ENCODE results near the gene ABCC4.

Gene ABCC4

DNA sequence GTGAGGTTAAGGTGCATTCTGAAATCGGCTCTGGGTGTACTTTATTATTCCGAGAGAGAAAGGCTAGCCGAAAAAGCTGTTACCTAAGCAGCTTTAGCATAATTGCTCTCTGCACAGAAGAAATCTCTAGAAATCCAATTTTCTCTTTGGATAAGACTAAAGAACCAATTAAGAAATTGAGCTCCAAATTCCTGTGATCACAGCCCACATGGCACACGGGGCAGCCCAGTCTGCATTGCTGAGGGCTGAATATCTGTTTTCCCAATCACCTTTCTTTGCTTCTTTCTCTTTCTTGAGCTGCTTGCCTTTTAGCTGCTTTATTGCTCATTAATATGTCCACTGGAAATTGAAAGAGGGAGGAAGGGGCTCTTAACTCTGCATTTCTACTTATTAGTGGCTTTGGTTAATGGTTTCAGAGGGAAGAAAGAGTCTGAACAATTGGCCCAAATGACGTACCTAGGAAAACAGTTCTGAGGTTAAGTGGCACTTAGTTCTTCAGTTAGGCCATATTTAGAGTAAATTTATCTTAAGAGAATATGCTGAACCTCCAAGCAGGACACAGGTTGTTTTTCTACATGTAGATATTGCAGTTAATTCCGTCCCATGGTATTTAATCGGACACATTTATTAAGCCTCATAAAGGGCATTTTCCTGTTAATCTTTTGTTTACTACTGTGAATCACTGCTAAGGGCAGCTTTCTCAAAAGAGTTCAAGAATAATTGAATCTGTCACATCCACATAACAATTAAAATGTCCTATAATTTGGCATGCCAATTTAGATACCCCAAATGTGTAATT lies 265.7 kb downstream of the ABCC4 start:
- H3K4me3 ChIP-seq (ENCODE audit: low read depth, low read length): no peak overlapping the region
- TF ChIP-seq, protein P1, sequence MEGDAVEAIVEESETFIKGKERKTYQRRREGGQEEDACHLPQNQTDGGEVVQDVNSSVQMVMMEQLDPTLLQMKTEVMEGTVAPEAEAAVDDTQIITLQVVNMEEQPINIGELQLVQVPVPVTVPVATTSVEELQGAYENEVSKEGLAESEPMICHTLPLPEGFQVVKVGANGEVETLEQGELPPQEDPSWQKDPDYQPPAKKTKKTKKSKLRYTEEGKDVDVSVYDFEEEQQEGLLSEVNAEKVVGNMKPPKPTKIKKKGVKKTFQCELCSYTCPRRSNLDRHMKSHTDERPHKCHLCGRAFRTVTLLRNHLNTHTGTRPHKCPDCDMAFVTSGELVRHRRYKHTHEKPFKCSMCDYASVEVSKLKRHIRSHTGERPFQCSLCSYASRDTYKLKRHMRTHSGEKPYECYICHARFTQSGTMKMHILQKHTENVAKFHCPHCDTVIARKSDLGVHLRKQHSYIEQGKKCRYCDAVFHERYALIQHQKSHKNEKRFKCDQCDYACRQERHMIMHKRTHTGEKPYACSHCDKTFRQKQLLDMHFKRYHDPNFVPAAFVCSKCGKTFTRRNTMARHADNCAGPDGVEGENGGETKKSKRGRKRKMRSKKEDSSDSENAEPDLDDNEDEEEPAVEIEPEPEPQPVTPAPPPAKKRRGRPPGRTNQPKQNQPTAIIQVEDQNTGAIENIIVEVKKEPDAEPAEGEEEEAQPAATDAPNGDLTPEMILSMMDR (IDR thresholded peaks at IDR 0.05; ENCODE audit: borderline replicate concordance, insufficient read depth, low read depth, low read length): no peak

DNA sequence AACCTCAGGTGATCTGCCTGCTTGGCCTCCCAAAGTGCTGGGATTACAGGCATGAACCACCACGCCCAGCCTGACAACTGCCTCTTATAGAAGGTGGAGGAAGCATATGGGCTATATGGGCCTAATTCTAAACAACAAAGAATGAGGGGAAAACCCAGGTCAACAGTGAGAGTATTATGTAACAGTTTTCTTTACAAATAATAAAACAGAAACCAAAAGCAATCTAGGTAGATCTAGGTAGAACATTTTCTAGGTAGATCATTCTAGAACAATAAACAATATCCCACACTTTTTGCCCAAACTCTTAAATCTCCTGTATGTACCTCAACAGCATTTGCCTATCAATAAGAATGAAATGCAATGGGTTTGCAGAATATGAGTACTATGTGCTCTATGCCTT lies 267.4 kb downstream of the ABCC4 start:
- TF ChIP-seq, protein P1 (IDR thresholded peaks at IDR 0.05; ENCODE audit: borderline replicate concordance, insufficient read depth, low read depth, low read length): no peak
- no peak overlapping the region for H3K4me3 ChIP-seq (ENCODE audit: low read depth, low read length)

DNA sequence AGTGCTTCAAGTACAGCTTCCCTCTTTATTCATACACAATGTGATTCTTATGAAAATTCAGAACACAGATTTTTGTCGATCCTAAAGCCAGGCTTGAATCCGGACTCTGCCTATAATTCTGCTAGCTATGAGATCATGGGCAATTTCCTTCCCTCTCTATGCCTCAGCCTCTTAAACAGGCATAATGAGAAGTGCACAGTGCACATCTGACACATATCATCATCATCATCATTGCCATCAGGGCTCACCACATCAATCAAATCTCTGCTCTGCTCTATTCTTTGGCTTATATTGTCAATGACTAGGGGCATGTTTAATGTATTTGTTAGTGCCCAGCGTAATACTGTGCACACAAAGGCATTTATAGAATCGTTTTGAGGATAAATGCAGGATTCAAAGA lies 269.1 kb downstream of the ABCC4 start:
- TF ChIP-seq, protein P1 (IDR thresholded peaks at IDR 0.05; ENCODE audit: borderline replicate concordance, insufficient read depth, low read depth, low read length): no peak
- H3K4me3 ChIP-seq (ENCODE audit: low read depth, low read length): no peak overlapping the region

DNA sequence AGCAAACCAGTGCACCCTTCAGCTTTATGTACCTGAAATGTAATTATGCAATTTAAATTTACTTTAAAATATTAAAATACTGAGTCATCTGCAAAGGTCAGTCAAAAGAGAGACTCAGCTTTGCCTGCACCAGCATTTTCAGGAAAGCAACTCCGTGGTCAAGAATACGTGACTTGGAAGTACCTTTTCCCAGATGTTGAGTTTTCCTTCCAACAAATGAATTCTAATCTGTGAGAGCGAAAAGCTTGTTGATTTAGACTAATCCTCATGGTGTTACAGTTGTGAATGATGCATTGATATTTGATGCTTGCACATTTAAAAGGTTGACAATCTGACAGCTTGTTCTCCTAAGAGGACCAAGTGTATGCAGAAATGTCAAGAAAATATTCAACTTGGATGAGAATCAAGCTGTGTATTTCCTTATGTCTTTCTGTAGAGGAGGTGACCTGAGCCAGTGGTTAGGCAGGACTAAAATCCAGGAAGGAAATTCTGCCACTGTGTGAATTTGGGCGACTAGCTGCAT lies 270.4 kb downstream of the ABCC4 start:
- TF ChIP-seq, protein P1 (IDR thresholded peaks at IDR 0.05; ENCODE audit: borderline replicate concordance, insufficient read depth, low read depth, low read length): no peak
- H3K4me3 ChIP-seq (ENCODE audit: low read depth, low read length): no peak overlapping the region

DNA sequence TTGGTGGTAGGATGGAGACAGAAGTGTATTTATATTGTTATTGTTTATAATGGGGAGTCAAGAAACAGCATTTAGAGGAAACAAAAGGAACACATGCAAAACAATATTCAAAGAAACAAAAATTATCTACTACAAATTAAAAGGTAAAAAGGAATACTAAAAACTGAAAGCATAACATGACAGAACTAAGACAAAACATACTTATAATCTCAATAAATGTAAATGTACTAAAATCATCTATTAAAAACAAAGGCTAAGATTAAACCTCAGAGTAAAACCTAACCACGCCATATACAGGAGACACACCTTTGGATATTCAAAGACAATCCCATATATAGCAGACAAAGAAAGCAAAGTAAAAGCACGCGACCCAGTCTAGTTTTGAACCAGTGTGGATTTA lies 273.6 kb downstream of the ABCC4 start:
- TF ChIP-seq, protein P1 (IDR thresholded peaks at IDR 0.05; ENCODE audit: borderline replicate concordance, insufficient read depth, low read depth, low read length): no peak

DNA sequence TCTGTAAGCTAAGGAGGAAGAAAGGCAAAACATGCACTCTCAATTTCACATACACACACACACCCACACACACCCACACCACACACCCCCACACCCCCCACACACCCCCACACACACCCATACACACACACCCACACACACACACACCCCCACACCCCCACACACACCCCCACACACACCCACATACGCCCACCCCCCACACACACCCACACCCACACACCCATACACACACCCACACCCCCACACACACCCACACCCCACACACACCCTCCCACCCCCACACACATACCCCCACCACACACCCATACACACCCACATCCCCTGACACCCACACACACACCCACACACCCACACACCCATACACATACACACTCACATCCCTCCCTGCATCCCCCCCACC lies 276.1 kb downstream of the ABCC4 start:
- no peak overlapping the region for H3K4me3 ChIP-seq (ENCODE audit: low read depth, low read length)
- TF ChIP-seq, protein P1 (IDR thresholded peaks at IDR 0.05; ENCODE audit: borderline replicate concordance, insufficient read depth, low read depth, low read length): no peak

More for the DNA sequence above, 273.6 kb downstream of the ABCC4 start:
- no peak overlapping the region for H3K4me3 ChIP-seq (ENCODE audit: low read depth, low read length)

DNA sequence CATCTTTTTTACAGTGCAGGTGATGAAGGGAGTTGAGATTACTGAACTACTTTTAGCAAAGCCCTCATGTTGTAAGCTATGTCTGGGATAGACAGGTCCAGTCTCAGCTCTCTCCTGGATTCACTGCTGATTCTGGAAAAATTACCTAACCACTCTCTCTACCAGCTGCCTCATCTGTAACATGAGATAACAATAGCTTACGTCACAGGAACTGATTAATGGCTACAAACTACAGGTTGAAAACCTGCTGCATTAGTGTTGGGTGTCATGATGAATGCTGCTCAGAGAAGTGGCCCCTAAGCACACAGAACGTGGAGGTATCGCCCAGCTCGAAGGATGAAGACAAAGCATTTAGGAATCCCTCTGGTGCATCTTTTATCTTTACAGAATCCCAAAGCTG lies 277.8 kb downstream of the ABCC4 start:
- no peak overlapping the region for H3K4me3 ChIP-seq (ENCODE audit: low read depth, low read length)
- TF ChIP-seq, protein P1 (IDR thresholded peaks at IDR 0.05; ENCODE audit: borderline replicate concordance, insufficient read depth, low read depth, low read length): no peak

Data from GM12875 (cell line).